CD4-positive, alpha-beta T cell treated with Interleukin-6 at 100 ng/mL for 8 hours (primary cell): Measurements from ENCODE around the gene OTX2.

Experiments
- DNase-seq: peaks from one replicate; pipeline ENCODE4 v3.0.0-alpha.2; 2020; ENCODE audit warnings: mixed read lengths, low spot score

Gene OTX2

GRCh38 chr14:56796259-56796658 is 14.0 kb downstream of the OTX2 start:
- DNase-seq, result no peak

GRCh38 chr14:56795284-56795622 is 15.0 kb downstream of the OTX2 start:
- DNase-seq, result no peak

- no peak for DNase-seq
These were observed 15.6 kb downstream of the OTX2 start for GRCh38 chr14:56794557-56795283.

- DNase-seq, result no peak
These were observed 16.2 kb downstream of the OTX2 start for GRCh38 chr14:56794088-56794556.

GRCh38 chr14:56789955-56790354 is 20.3 kb downstream of the OTX2 start:
- DNase-seq, result no peak

- DNase-seq, result no peak
These were observed 22.7 kb downstream of the OTX2 start for GRCh38 chr14:56787530-56787929.

GRCh38 chr14:56782711-56783110 is 27.6 kb downstream of the OTX2 start:
- no peak for DNase-seq

- no peak for DNase-seq
These were observed 35.8 kb downstream of the OTX2 start for GRCh38 chr14:56774503-56774902.

- DNase-seq, result no peak
These were observed 39.8 kb downstream of the OTX2 start for GRCh38 chr14:56770512-56770911.

GRCh38 chr14:56760164-56760914 is 49.9 kb downstream of the OTX2 start:
- DNase-seq, result no peak

- no peak for DNase-seq
These were observed 50.6 kb downstream of the OTX2 start for GRCh38 chr14:56759633-56760032.

GRCh38 chr14:56759094-56759493 is 51.2 kb downstream of the OTX2 start:
- DNase-seq, result no peak

- no peak for DNase-seq
These were observed 55.4 kb downstream of the OTX2 start for GRCh38 chr14:56754921-56755320.

GRCh38 chr14:56753396-56753795 is 56.9 kb downstream of the OTX2 start:
- no peak for DNase-seq

- DNase-seq, result no peak
These were observed 57.9 kb downstream of the OTX2 start for GRCh38 chr14:56752428-56752827.

- no peak for DNase-seq
These were observed 58.8 kb downstream of the OTX2 start for GRCh38 chr14:56751471-56751870.
